NCI-H128 (cell line): ENCODE data around the gene BEX1.
"Not testable (repeated sequence)": the region's sequence is repeated elsewhere in the genome, so short reads cannot be mapped to it uniquely, and the experiment has no call there.

Experiments
- DNase-seq: peaks from one replicate; lab custom pipeline; 2025; ENCODE audit not compliant: unreplicated experiment; lab: John Stamatoyannopoulos, UW

BEX1 gene

DNA sequence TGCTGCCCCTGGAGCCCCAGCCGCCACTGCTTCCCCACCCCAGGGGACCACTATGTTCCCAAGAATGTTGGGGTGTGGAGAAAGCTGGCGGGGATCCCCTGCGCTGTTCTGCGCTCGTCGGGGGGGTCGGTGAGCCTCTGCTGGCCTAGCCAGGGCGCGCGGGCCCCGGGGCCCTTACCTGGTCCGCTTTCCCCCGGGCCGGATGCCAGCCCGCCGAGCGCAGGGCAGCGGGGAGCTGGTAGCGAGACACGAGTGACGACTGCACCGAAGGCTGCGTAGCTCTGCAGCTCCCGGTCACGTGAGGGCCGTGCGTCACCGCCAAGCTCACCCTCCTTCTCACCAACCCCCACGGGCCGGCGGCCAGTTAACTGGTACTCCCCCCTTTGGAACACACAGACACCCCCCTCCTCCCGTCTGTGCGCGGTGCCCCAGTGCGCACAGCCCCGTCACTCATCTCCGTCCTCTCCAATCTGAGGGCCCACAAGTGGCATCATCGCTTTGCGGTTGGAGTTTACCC, at the start of gene BEX1:
Gene BEX1 (minus strand): TSS at position 254 of the 517 bp plus-strand sequence. CDS start 897 bp downstream, outside the sequence.
- DNase-seq = peak; percentile 71

DNA sequence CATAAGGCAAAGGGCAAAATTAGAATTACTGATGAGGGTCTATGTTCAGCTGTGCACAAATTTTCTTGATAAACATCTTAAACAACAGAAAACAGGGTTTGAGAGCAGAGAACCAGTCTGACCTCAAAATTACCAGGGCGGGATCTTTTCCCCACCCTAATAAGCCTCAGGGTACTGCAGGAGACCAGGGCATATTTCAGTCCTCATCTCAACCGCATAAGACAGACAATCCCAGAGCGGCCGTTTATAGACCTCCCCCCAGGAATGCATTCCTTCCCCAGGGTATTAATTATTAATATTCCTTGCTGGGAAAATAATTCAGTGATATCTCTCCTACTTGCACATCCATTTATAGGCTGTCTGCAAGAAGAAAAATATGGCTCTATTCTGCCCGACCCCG, 45.5 kb upstream of the BEX1 start:
- not testable (repeated sequence) for DNase-seq

DNA sequence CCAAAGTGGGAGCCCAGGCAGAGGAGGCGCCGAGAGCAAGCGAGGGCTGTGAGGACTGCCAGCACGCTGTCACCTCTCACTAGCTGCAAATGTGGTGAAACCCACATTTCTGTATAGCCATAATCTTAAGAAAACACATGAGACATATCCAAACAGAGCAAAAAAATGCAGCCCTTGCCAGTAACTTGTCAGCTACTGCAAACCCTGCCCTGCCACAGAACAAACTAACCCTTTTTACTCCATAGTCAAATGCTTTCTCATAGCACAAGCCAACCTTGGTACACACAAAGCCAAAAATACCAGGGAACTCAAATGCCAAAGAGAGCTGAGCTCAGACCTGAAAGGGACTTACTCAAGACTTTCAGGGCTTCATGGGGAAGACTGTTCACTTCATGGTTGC, 43.9 kb upstream of the BEX1 start:
- DNase-seq = no peak

DNA sequence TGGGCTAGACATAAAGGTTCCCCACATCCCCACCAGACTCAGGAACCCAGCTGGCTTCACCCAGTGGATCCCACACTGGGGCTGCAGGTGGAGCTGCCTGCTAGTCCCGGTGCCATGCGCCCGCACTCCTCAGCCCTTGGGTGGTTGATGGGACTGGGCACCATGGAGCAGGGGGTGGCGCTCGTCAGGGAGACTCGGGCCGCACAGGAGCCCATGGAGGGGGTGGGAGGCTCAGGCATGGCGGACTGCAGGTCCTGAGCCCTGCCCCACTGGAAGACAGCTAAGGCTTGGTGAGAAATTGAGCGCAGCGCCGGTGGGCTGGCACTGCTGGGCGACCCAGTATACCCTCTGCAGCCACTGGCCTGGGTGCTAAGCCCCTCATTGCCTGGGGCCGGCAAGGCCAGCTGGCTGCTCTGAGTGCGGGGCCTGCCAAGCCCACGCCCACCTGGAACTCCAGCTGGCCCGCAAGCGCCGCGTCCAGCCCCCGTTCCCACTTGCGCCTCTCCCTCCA, 43.3 kb upstream of the BEX1 start:
- not testable (repeated sequence) for DNase-seq

DNA sequence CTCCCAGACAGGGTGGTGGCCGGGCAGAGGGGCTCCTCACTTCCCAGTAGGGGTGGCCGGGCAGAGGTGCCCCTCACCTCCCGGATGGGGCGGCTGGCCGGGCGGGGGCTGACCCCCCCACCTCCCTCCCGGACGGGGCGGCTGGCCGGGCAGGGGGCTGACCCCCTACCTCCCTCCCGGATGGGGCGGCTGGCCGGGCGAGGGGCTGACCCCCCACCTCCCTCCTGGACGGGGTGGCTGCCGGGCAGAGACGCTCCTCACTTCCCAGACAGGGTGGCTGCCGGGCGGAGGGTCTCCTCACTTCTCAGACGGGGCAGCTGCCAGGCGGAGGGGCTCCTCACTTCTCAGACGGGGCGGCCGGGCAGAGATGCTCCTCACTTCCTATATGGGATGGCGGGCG, 40.4 kb upstream of the BEX1 start:
- DNase-seq = not testable (repeated sequence)

- DNase-seq = not testable (repeated sequence)
Observed at GRCh38 chrX:103103866-103104265, 39.9 kb upstream of the BEX1 start.

GRCh38 chrX:103101299-103102042, 37.5 kb upstream of the BEX1 start:
- no peak for DNase-seq

DNA sequence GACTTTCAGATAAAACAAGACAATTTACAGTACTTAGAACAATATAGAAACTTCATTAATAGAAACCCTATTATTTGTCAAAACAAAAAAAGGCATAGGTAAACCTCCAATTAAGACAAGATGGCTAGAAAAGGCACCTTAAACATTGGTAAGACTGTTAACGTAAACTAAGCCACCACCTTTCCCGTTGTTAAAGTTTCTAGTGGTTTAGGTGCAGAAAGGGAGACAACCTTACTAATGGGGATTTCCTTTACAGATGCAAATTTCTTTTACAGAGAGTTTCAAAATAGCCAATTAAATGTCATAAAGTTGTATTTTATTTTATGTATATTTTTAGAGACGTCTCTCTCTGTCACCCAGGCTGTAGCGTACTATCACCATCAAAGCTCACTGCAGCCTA, 36.5 kb upstream of the BEX1 start:
- no peak for DNase-seq

DNA sequence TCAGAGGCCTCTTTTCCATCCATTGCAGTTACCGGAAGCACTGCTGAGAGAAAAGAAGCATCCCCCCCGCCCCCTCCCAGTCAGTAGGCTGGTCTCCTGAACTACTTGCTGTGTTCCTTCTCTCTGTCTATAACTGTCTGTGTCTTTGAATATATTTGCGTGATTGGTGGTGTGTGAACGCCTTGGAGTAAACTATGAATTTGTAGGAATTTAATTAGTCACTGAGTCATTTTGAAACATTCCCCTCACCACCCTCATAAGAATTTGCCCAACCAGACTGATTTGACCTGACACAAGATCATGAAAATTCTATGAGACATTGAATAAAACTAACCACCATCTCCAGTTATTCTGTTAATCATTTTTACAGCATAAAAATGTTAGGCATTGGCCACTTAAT, 35.7 kb upstream of the BEX1 start:
- no peak for DNase-seq

DNA sequence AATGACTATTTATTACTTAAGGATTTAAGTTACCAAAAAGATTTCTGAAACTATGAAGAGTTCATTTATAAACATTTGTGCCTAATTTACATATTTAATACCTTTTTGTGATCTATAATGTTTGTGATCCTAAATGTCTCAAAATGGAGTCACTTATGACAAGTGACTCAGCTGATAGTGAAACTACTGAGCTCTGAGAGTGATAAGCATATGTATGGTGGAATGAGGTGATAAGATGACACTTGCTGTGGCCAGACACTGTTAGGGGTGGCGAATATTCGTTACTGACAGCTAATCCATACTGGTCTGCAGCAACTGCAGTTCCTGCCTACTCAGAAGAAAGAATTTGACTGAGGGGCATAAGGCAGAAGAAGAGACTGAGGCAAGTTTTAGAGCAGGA, 34.5 kb upstream of the BEX1 start:
- no peak for DNase-seq

- DNase-seq = no peak
Observed at GRCh38 chrX:103092942-103093341, 29.0 kb upstream of the BEX1 start, which contains the start of gene NXF3. Gene NXF3, minus strand, starts transcription at chrX:103093143. Its CDS starts 120 bp downstream, at chrX:103093023.

GRCh38 chrX:103081051-103081450, 17.1 kb upstream of the BEX1 start:
- DNase-seq = no peak

DNA sequence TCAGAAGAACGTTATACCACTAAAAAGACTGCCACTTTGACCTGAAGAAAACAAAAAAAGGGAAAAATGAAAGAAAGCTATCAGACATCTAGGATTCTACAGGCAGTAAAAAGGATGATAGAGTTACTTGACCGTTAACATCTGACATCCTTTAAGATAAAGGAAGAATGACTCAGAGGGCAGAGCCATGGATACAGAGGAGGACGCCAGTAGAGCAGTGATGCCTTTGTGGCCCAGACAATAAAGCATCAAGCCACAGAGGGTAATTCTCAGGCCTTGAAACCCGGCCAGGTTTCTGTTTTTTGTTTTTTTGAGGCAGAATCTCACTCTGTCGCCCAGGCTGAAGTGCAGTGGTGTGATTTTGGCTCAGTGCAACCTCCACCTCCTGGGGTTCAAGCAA, 9.5 kb upstream of the BEX1 start:
- no peak for DNase-seq

- DNase-seq = no peak
Observed at GRCh38 chrX:103066606-103067005, 2.6 kb upstream of the BEX1 start.

- no peak for DNase-seq
Observed at GRCh38 chrX:103063191-103063845, 653 bp downstream of the BEX1 start.

DNA sequence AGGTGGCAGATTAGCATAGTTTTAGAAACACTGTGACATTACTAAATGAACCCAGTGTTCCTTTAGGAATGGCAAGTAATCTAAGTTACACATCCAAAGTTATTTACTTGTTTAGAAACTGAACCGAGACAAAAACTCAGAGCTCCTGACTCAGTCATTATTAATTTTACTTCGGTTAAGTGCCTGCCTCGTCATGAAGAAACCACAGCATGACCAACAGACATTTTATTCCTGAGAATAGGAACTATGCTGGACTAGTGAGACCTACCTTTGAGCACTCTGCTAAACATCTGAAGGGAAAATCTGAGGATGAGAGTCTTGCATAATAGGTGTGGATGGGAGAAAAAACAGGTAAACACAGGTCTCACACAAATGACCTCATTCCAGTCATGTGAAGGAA, 2.5 kb downstream of the BEX1 start:
- no peak for DNase-seq

- DNase-seq = no peak
Observed at GRCh38 chrX:103056902-103057301, 7.1 kb downstream of the BEX1 start.

DNA sequence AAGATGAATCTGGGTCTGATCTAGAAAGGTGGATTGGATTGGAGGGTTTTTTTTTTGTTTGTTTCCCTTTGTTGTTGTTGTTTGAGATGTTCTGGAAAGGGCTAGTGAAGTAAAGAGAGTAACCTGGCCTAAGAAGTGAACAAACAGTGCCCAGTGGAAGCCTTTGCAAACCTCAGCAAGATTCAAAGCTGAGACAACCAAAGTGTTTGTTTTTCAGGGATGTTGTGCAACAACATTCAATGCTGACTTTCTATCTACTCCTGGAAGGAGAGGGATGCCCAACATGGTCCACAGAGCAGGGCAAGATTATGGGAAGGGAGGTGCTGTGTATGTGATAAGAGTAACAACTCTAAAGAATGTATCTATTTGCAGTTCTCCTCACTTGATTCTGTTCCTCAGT, 11.3 kb downstream of the BEX1 start:
- no peak for DNase-seq

DNA sequence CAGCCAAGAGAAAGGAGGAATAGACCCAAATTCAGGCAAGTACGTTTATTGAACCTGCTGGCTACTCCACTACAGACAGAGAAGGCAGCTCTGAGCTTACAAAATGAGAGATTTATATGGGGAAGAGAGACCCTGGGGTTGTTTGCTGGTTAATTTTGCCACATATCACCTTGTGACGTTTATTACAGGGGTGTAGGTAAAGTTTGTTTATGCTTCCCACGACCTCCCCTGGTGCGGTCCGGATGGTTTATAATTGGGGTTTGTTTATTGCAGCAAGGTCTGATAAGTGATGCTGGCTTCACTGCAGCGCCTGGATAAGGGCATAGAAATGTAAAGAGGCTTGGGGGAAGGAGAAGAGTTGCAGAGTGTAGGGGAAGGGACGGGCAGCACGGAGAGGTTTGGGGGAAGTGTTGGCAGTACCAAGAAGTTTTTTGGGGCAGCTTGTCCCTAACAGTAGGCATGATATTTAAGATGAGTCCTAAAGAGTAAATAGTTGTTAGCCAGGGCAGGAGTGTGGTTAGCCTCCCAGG, 12.6 kb downstream of the BEX1 start:
- no peak for DNase-seq

DNA sequence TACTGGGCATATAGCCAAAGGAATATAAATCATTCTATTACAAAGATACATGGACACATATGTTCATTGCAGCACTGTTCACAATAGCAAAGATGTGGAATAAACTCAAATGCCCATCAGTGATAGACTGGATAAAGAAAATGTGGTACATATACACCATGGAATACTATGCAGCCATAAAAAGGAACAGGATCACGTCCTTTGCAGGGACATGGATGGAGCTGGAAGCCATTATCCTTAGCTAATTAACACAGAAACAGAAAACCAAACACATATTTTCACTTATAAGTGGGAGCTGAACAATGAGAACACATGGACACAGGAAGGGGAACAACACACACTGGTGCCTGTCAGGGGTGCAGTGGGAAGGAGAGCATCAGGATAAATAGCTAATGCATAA, 30.6 kb downstream of the BEX1 start:
- not testable (repeated sequence) for DNase-seq

DNA sequence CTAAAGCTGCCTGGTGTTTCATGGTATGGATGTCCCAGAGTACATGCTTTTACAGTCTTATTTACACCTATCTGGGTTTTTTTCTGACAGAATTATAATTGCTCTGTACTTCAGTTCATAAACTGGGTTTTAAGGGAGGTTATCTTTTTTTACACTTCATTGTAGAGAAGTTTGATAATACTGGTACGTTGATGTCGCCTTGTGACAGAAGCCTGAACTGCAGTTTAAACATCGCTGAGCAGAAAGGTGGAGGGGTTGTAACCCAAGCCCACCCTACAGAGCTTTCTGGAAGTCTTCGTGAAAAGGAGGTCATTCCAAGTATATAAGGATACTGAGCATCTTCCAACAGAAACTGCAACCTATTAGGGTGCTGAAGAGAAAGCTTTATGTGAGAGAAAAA, 46.4 kb downstream of the BEX1 start:
- no peak for DNase-seq

DNA sequence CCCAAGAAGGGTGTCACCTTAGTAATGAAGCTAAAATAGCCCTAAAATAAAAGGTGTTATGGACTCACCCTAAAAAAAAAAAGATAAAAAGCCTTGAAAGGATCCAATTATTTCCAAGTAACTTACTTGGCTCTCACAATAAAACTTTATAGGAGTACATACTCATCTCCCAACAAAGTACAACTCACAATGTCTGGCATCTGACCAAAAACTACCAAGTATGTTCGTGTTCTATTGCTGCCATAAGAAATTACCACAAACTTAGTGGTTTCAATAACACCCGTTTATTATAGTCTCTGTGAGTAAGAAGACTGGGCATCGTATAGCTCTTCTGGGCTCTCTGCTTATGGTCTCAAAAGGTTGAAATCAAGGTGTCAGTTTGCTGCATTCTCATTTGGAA, 51.0 kb downstream of the BEX1 start:
- no peak for DNase-seq
